Ishikawa (cell line): Measurements from ENCODE around the gene LRRC63.

Source experiments
- CEBPB ChIP-seq: IDR thresholded peaks from 2 replicates; pipeline ENCODE4 v1.6.1; 2012
- CREB1 ChIP-seq: IDR thresholded peaks from 2 replicates; pipeline ENCODE4 v1.6.1; 2012; ENCODE audit warnings: low read depth
- EGR1 ChIP-seq: IDR thresholded peaks from 2 replicates; pipeline ENCODE4 v1.6.1; 2012
- EP300 ChIP-seq: IDR thresholded peaks from 2 replicates; pipeline ENCODE4 v1.6.1; 2012; ENCODE audit warnings: borderline replicate concordance
- FOXM1 ChIP-seq: IDR thresholded peaks from 2 replicates; pipeline ENCODE4 v1.6.1; 2012; ENCODE audit warnings: low read depth, borderline replicate concordance
- NFIC ChIP-seq: IDR thresholded peaks from 2 replicates; pipeline ENCODE4 v1.6.1; 2012
- RAD21 ChIP-seq: IDR thresholded peaks from 2 replicates; pipeline ENCODE4 v1.6.1; 2012; ENCODE audit warnings: low read depth
- TAF1 ChIP-seq: IDR thresholded peaks from 2 replicates; pipeline ENCODE4 v1.6.1; 2012; ENCODE audit warnings: low read depth, mild to moderate bottlenecking
- TCF12 ChIP-seq: IDR thresholded peaks from 2 replicates; pipeline ENCODE4 v1.6.1; 2012; ENCODE audit warnings: low read depth
- TEAD4 ChIP-seq: IDR thresholded peaks from 2 replicates; pipeline ENCODE4 v1.6.1; 2012
- YY1 ChIP-seq: IDR thresholded peaks from 2 replicates; pipeline ENCODE4 v1.6.1; 2012; ENCODE audit warnings: low read depth
- TF ChIP-seq, protein P1 (sequence below): IDR thresholded peaks from 2 replicates; pipeline ENCODE4 v1.6.1; 2012
- TF ChIP-seq, protein P2 (sequence below): IDR thresholded peaks from 2 replicates; pipeline ENCODE4 v1.6.1; 2012; ENCODE audit warnings: low read depth, mild to moderate bottlenecking
- TF ChIP-seq, protein P3 (sequence below): IDR thresholded peaks from 2 replicates; pipeline ENCODE4 v1.6.1; 2012

DNA sequence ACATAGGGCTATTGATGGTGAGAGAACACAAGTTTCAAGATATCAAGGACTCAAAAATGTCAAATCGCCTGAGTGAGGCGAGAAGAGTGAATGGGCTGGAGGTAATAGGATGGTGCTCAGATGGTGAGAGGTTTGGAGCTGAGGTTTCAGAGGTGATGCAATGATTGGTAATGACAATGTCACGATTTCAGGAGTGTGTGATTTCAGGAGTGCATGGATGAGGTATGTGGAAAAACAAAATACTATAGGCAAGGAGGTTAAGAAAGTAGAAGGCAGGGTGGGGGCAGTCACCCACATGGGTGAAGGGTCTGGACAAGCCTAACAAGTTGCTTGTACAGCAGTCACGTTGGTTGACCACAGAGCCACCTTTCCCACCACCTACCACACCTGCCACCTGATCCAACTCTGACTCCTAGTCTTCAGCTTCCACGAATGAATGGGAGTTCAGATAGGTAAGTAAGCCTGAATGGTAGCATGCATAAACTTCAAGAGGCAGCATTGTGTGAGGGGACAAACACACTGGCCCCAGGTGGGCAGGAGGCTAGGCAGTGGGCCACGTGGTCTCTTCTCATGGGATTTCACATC is 103.9 kb downstream of the LRRC63 start:
- TF ChIP-seq NFIC = no peak
- TF ChIP-seq, protein P1, sequence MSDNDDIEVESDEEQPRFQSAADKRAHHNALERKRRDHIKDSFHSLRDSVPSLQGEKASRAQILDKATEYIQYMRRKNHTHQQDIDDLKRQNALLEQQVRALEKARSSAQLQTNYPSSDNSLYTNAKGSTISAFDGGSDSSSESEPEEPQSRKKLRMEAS = no peak
- TF ChIP-seq CREB1 = no peak
- TF ChIP-seq RAD21 = no peak
- TF ChIP-seq EP300 = no peak
- TF ChIP-seq TAF1 = no peak
- no peak for TF ChIP-seq EGR1
- TF ChIP-seq, protein P2, sequence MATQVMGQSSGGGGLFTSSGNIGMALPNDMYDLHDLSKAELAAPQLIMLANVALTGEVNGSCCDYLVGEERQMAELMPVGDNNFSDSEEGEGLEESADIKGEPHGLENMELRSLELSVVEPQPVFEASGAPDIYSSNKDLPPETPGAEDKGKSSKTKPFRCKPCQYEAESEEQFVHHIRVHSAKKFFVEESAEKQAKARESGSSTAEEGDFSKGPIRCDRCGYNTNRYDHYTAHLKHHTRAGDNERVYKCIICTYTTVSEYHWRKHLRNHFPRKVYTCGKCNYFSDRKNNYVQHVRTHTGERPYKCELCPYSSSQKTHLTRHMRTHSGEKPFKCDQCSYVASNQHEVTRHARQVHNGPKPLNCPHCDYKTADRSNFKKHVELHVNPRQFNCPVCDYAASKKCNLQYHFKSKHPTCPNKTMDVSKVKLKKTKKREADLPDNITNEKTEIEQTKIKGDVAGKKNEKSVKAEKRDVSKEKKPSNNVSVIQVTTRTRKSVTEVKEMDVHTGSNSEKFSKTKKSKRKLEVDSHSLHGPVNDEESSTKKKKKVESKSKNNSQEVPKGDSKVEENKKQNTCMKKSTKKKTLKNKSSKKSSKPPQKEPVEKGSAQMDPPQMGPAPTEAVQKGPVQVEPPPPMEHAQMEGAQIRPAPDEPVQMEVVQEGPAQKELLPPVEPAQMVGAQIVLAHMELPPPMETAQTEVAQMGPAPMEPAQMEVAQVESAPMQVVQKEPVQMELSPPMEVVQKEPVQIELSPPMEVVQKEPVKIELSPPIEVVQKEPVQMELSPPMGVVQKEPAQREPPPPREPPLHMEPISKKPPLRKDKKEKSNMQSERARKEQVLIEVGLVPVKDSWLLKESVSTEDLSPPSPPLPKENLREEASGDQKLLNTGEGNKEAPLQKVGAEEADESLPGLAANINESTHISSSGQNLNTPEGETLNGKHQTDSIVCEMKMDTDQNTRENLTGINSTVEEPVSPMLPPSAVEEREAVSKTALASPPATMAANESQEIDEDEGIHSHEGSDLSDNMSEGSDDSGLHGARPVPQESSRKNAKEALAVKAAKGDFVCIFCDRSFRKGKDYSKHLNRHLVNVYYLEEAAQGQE = no peak
- TF ChIP-seq TCF12 = no peak
- TF ChIP-seq YY1 = no peak
- no peak for TF ChIP-seq FOXM1
- TF ChIP-seq, protein P3, sequence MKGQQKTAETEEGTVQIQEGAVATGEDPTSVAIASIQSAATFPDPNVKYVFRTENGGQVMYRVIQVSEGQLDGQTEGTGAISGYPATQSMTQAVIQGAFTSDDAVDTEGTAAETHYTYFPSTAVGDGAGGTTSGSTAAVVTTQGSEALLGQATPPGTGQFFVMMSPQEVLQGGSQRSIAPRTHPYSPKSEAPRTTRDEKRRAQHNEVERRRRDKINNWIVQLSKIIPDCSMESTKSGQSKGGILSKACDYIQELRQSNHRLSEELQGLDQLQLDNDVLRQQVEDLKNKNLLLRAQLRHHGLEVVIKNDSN = no peak
- no peak for TF ChIP-seq TEAD4
- no peak for TF ChIP-seq CEBPB
